ENCODE results near the gene PRKCA.

DNA sequence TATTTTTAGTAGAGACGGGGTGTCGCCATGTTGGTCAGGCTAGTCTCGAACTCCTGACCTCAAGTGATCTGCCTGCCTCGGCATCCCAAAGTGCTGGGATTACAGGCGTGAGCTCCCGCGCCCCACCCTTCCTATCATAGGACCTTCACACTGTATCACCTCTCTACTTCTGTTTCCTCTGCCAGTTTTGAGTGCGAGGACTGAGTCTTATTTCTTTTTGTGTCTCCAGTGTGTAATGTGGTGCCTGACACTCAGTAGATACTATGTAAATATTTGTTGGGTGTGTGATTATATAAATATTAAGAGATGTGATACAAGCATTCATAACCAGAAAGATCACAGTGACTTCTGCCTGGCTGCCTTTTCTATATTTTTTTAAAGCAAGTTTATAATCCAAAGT is 10.5 kb downstream of the PRKCA start:
- TF ChIP-seq, protein P1, sequence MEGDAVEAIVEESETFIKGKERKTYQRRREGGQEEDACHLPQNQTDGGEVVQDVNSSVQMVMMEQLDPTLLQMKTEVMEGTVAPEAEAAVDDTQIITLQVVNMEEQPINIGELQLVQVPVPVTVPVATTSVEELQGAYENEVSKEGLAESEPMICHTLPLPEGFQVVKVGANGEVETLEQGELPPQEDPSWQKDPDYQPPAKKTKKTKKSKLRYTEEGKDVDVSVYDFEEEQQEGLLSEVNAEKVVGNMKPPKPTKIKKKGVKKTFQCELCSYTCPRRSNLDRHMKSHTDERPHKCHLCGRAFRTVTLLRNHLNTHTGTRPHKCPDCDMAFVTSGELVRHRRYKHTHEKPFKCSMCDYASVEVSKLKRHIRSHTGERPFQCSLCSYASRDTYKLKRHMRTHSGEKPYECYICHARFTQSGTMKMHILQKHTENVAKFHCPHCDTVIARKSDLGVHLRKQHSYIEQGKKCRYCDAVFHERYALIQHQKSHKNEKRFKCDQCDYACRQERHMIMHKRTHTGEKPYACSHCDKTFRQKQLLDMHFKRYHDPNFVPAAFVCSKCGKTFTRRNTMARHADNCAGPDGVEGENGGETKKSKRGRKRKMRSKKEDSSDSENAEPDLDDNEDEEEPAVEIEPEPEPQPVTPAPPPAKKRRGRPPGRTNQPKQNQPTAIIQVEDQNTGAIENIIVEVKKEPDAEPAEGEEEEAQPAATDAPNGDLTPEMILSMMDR (conservative IDR thresholded peaks at IDR 0.05; ENCODE audit: low read length): no peak
- no peak for TF ChIP-seq EZH2phosphoT487 (IDR thresholded peaks at IDR 0.05; ENCODE audit: borderline replicate concordance)
